ENCODE results near the gene DISP3. TPM values are rescaled to one million over a fixed set of nuclear protein-coding genes. Genes with fewer than 3 reads are reported as not detected.

Gene DISP3
- total RNA-seq, 4 donors from 2014 or later: 0.19 TPM; not detected in 3

GRCh38 chr1:11495579-11495978 is 16.6 kb downstream of the DISP3 start:
- ATAC-seq: no peak
- H3K27me3 ChIP-seq: peaks cover 83% of the 10 kb centered on the region
- 64 to 66% methylated on average over 3 of the region's 3 CpGs for WGBS, 2 donors (ENCODE audit: low coverage in 1 of 2)

GRCh38 chr1:11496551-11497080 is 17.7 kb downstream of the DISP3 start:
- Histone ChIP-seq H3K4me1 (peaks cover 0 to 3% (median 0%) of the 10 kb centered on the region in 3 donors), H3K36me3 (no peaks in the 10 kb centered on the region), H3K27ac (no peak overlapping the region), H3K4me3 (no peak overlapping the region), H3K9me3 (peaks cover 0 to 23% (median 0%) of the 10 kb centered on the region in 3 donors), H3K27me3 (peaks cover 83% of the 10 kb centered on the region)
- TF ChIP-seq POLR2AphosphoS5 (IDR thresholded peaks at IDR 0.05) (no peak), POLR2A (IDR thresholded peaks at IDR 0.05) (no peak), CTCF (IDR thresholded peaks at IDR 0.05) (no peak), EP300 (IDR thresholded peaks at IDR 0.05) (no peak)
- ATAC-seq: no peak
- WGBS, 2 donors (ENCODE audit: low coverage in 1 of 2): 0 to 53% methylated on average over 1 to 3 of the region's 8 CpGs

More at GRCh38 chr1:11495579-11495978, 16.6 kb downstream of the DISP3 start:
- Histone ChIP-seq H3K36me3 (no peaks in the 10 kb centered on the region), H3K4me1 (no peaks in the 10 kb centered on the region), H3K9me3 (peaks cover 0 to 15% (median 0%) of the 10 kb centered on the region in 3 donors), H3K27ac (no peak overlapping the region), H3K4me3 (no peak overlapping the region)
- TF ChIP-seq CTCF (IDR thresholded peaks at IDR 0.05) (no peak), POLR2A (IDR thresholded peaks at IDR 0.05) (no peak), POLR2AphosphoS5 (IDR thresholded peaks at IDR 0.05) (no peak), EP300 (IDR thresholded peaks at IDR 0.05) (no peak)

DNA sequence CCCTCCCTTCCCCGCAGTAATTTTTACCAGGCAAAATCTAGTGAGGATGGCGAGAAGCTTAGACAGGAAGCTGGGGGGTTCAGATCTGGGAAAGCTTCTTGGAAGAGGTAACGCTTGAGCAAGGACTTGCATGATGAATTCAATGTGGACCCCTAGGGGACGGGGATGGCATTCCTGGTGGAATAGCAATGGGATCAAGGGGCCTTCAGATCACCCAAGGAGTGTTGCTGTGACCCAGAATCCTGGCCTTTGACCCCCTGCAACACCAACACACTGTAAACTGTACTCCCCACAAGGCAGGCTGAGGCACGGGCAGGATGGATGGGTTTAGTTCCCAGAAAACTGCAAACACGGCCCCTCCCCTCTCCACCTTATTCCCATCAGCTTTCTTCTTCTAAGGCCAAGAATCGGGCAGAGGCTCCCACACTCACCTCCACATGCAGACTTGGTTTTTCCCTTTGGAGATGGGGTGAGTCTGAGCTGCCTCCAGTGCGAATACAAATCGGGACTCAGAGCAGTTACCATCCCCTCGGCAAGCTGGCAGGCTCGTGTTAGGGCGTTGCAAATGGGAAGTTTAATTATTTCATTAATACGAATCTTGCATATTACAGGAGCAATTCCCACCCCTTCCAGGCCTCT is 20.1 kb downstream of the DISP3 start:
- no peak for ATAC-seq
- Histone ChIP-seq H3K36me3 (no peaks in the 10 kb centered on the region), H3K27ac (no peak overlapping the region), H3K27me3 (peaks cover 88% of the 10 kb centered on the region), H3K9me3 (peaks cover 0 to 31% (median 0%) of the 10 kb centered on the region in 3 donors), H3K4me1 (peaks cover 0 to 5% (median 0%) of the 10 kb centered on the region in 3 donors), H3K4me3 (no peak overlapping the region)
- WGBS, 2 donors (ENCODE audit: low coverage in 1 of 2): 36 to 63% methylated on average over 10 to 11 of the region's 13 CpGs
- no peak for TF ChIP-seq EP300 (IDR thresholded peaks at IDR 0.05)

GRCh38 chr1:11499601-11500331 is 20.8 kb downstream of the DISP3 start:
- H3K4me1 ChIP-seq: peaks cover 0 to 5% (median 0%) of the 10 kb centered on the region in 3 donors
- H3K9me3 ChIP-seq: peaks cover 0 to 37% (median 0%) of the 10 kb centered on the region in 3 donors
- no peaks in the 10 kb centered on the region for H3K36me3 ChIP-seq
- ATAC-seq: no peak
- H3K4me3 ChIP-seq: no peak overlapping the region
- H3K27me3 ChIP-seq: peaks cover 88% of the 10 kb centered on the region
- TF ChIP-seq EP300 (IDR thresholded peaks at IDR 0.05) (no peak), POLR2AphosphoS5 (IDR thresholded peaks at IDR 0.05) (no peak), CTCF (IDR thresholded peaks at IDR 0.05) (no peak), POLR2A (IDR thresholded peaks at IDR 0.05) (no peak)
- 52 to 66% methylated on average over 3 to 10 of the region's 14 CpGs for WGBS, 2 donors (ENCODE audit: low coverage in 1 of 2)
- no peak overlapping the region for H3K27ac ChIP-seq

- H3K27ac ChIP-seq: no peak overlapping the region
- peaks cover 85% of the 10 kb centered on the region for H3K27me3 ChIP-seq
- H3K36me3 ChIP-seq: no peaks in the 10 kb centered on the region
- 87% methylated on average over 4 of the region's 7 CpGs; no CpG with 5 or more reads in 1 of the 2 donors for WGBS, 2 donors (ENCODE audit: low coverage in 1 of 2)
- no peak for ATAC-seq
- peaks cover 0 to 48% (median 0%) of the 10 kb centered on the region in 3 donors for H3K9me3 ChIP-seq
- H3K4me3 ChIP-seq: no peak overlapping the region
- peaks cover 0 to 5% (median 0%) of the 10 kb centered on the region in 3 donors for H3K4me1 ChIP-seq
- TF ChIP-seq EP300 (IDR thresholded peaks at IDR 0.05): no peak
- TF ChIP-seq CTCF (IDR thresholded peaks at IDR 0.05): no peak
- no peak for TF ChIP-seq POLR2AphosphoS5 (IDR thresholded peaks at IDR 0.05)
- TF ChIP-seq POLR2A (IDR thresholded peaks at IDR 0.05): no peak
These were observed 21.9 kb downstream of the DISP3 start for GRCh38 chr1:11500881-11501280.
